HG03095 (cell line): Measurements from ENCODE around the gene PATL1.
"Not testable (repeated sequence)": the region's sequence is repeated elsewhere in the genome, so short reads cannot be mapped to it uniquely, and the experiment has no call there.

ENCODE experiments used
- ATAC-seq: cut with Tn5 transposase; IDR thresholded peaks from one replicate; pipeline ENCODE4 v1.9.1; 2021; ENCODE audit warnings: moderate library complexity; ENCODE audit not compliant: unreplicated experiment

PATL1 gene

GRCh38 chr11:59674291-59674690, 5.5 kb upstream of the PATL1 start:
- ATAC-seq = no peak

DNA sequence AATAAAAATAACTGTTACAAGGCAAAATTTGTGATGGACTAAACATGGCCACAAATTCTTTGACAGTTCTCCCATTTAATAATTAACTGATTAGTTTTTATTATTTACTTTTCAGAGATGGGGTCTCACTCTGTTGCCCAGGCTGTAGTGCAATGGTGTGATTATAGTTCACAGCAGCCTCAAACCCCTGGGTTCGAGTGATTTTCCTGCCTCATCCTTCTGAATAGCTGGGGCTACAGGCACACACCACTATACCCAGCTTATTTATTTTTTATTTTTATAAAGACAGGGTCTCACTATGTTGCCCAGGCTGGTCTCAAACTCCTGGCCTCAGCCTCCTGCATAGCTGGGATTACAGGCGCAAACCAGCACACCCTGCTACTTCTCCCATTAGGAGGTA, 4.5 kb upstream of the PATL1 start:
- ATAC-seq = no peak

DNA sequence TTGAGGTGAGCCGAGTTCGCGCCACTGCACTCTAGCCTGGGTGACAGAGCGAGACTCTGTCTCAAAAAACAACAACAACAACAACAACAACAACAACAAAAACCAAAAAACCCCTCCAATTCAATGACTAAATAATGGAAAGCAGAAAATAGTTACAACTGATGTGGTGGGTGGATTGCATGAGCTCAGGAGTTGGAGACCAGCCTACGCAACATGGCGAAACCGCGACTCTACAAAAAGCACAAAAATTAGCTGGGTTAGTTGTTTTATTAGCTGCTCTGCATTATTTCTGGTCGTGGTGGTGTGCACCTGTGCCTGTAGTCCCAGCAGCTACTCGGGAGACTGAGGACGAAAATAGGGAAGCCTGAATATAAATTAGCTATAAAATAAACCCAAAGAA, 2.6 kb upstream of the PATL1 start:
- no peak for ATAC-seq

DNA sequence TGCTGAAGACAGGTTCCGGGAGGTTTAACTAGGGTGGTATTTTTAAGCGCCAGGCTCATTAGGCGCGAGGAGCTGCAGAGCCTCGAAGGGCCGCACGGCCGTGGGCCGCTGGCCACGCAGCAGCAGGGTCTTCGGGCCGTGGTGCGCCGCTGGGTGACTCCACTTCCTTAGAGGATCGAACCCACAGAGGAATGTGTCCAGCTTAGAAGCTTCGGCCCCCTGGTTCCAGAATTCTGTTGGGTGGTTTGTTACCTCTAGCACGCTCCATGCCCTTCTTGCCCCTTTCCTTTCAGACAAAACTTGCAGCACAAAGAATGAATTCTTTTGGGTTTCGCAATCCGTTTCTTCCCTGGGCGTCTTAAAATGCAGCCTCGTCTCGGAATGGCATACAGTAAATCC, 773 bp upstream of the PATL1 start:
- ATAC-seq = no peak

- ATAC-seq = peak; percentile 6
These were observed 468 bp downstream of the PATL1 start for GRCh38 chr11:59668188-59668949.

DNA sequence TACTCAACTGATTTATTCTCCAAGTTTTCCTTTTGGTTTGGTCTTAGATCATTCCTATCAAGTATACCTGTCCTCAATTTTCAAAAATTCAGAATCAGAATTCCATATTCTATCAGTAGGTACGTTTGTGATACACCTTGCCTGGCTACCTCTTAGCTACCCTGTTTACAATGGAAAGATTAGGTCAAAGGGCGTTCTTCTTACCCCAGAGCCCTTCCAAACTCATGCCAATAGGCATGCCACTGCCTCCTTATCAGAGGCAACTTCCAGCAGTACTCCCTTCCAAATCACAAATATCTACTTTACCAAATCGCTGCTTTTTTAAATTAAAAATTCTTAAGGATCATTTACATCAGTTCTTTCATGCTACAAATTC, 1.0 kb downstream of the PATL1 start:
- ATAC-seq = no peak

DNA sequence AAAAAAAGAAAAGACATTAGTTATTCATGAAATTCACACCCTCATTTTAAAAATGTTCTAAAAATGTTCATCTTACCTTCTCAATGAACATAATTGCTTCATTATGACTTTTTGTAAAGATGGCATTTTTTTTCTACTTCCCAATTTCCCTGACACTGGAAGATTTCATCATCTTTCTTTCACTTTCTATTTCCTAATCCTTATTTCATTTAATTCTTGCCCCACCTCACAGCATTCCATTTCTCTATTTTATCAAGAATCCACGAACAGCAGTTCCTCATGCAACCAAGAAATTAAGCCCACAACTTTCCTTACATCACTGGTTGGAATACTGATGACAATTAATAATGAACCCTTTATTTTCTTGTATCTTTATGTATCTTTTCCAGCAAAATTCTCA, 1.9 kb downstream of the PATL1 start:
- ATAC-seq = no peak

- ATAC-seq = no peak
These were observed 8.2 kb downstream of the PATL1 start for GRCh38 chr11:59660621-59661020.

DNA sequence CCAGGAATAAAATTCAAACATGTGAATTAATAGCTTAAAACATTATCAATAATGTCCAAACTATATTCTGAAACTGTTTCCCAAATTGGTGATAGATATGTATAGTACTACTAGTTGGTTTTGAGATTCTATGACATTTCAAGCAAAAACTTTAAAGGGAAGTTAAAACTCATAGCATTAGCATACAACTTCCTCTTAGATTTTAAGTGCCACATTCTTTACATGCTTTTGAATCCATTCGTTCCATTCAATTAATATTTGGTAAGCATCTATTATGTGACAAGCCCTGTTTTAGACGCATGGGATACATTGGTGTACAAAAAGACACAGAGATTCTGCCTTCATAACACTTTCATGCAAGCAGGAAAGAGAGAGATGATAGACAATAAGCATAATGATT, 8.9 kb downstream of the PATL1 start:
- no peak for ATAC-seq

GRCh38 chr11:59658036-59658435, 10.8 kb downstream of the PATL1 start:
- no peak for ATAC-seq

DNA sequence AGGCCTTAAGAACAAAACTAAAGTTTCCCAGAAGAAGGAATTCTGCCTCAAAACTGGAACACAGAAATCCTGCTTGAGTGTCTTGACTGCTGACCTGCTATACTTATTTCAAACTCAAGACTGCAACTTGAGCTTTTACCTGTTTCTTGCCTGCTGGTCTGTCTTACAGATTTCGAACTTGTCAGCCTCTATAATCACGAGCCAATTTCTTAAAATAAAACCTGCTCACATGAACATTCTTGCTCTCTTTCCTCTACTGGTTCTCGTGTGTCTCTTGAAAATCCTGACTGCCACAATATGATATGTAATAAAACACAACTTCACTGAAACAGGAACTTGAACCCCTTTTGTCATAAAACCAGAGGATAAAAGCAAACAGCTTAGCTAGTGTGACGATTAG, 13.9 kb downstream of the PATL1 start:
- ATAC-seq = no peak

- ATAC-seq = no peak
These were observed 21.4 kb downstream of the PATL1 start for GRCh38 chr11:59647245-59647980.

DNA sequence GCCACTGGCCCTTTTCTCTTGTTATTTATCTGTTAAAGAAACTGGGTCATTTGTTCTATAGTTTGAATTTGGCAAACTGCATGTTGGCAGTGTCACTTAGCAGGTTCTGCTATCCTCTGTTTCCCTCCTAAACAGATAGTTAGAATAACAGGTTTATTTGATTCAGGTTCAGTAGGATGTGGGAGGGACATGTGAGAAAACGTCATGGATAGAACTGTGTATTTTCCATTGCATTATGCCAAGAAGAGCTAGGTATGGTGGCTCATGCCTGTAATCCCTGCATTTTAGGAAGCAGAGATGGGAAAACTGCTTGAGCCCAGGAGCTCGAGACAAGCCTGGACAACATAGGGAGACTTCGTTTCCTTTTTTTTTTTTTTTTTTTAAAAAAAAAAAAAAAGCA, 24.3 kb downstream of the PATL1 start:
- ATAC-seq = no peak

- no peak for ATAC-seq
These were observed 25.4 kb downstream of the PATL1 start for GRCh38 chr11:59643390-59643789.

GRCh38 chr11:59641156-59641555, 27.7 kb downstream of the PATL1 start:
- ATAC-seq = no peak

DNA sequence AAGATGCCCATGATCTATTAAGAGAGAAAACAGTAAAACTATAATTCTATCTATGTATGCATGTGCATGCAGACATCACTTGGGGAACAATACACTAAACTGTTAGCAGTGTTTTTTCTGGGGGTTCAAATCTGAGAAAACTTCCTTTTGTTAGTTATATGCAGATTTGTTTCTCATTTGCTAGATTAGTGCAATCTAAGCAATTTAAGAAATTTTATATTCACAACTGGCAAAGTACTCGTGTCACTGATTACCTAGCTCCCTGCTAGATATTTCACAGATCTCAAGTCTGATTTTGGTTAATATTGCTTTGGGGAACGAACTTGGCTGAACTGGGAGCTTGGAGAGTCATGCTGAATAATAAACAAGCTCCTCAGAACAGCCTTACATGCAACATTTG, 38.3 kb downstream of the PATL1 start:
- no peak for ATAC-seq

DNA sequence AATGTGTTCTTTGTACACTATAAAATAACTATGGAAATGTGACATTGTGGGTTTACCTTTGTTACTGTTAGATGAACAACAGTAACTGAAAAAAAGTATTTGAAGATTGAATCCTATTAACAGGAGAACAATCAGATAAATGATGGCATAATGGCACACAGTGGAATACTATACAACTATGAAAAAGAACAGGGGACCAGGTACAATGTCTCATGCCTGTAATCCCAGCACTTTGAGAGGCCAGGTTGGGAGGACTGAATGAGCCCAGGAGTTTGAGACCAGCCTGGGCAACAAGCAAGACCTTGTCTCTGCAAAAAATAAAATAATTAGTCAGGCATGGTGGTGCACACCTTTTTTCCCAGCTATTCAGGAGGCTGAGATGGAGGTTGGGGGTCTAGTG, 38.8 kb downstream of the PATL1 start:
- ATAC-seq = no peak

DNA sequence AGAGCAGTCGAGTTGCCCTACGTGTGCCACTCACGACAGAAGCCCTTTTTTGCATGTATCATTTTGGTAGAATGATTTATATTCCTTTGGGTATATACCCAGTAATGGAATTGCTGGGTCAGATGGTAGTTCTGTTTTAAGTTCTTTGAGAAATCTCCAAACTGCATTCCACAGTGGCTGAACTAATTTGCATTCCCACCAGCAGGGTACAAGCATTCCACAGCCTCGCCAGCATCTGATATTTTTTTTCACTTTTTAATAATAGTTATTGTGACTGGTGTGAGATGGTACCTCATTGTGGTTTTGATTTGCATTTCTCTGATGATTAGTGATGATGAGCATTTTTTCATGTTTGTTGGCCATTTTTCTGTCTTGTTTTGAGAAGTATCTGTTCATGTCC, 41.9 kb downstream of the PATL1 start:
- ATAC-seq = not testable (repeated sequence)

GRCh38 chr11:59625703-59626102, 43.1 kb downstream of the PATL1 start:
- no peak for ATAC-seq

DNA sequence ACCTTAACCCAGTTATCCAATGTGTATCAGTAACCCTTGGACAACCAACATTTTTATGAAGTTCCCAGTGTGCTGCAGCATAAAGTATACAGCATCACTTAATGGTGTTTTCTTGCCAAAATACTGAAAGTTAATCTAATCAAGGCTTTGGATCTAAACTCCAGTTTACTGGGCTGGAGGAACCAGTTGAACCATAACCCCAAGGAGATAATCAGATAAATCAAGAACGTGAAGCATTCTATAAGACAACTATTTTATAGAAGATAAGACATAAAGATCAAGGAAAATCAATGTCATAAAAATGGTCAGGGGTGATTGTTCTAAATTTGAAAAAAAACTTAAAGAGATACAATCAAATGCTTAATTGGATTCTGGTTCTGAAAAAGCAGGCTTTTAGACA, 51.0 kb downstream of the PATL1 start:
- no peak for ATAC-seq

GRCh38 chr11:59616396-59616982, 52.3 kb downstream of the PATL1 start:
- no peak for ATAC-seq
